GM12864 (cell line): ENCODE measurements around the gene BCAS2.

Experiments used
- DNase-seq: peaks from one replicate; pipeline ENCODE4 v3.0.0-alpha.2; 2011; ENCODE audit warnings: low read depth
- H3K4me3 ChIP-seq: 2 replicates; pipeline ENCODE4 v1.5.1; 2011; ENCODE audit warnings: mild to moderate bottlenecking, low read depth, low read length, control low read depth
- CTCF ChIP-seq: IDR thresholded peaks from 2 replicates; pipeline ENCODE4 v1.5.1; 2011; ENCODE audit warnings: low read depth, mild to moderate bottlenecking, moderate library complexity, low read length, control low read depth, inconsistent platforms; ENCODE audit errors: missing control alignments

Gene BCAS2

GRCh38 chr1:114581335-114582287, at the start of gene BCAS2:
TSS of gene BCAS2 (minus strand) at chr1:114581615. CDS start at chr1:114581591, 24 bp downstream.
- TF ChIP-seq CTCF = no peak
- peak within 1 kb of the TSS; percentile 71 for H3K4me3 ChIP-seq
- DNase-seq = peak; percentile 97

GRCh38 chr1:114627107-114627506, 45.7 kb upstream of the BCAS2 start:
- TF ChIP-seq CTCF = no peak
- no peak for DNase-seq
- H3K4me3 ChIP-seq = no peak overlapping the region

- no peak for DNase-seq
- no peak for TF ChIP-seq CTCF
- no peak overlapping the region for H3K4me3 ChIP-seq
These were observed 41.9 kb upstream of the BCAS2 start for GRCh38 chr1:114623364-114623763.

GRCh38 chr1:114620419-114620818, 39.0 kb upstream of the BCAS2 start:
- TF ChIP-seq CTCF = no peak
- DNase-seq = no peak
- H3K4me3 ChIP-seq = no peak overlapping the region

GRCh38 chr1:114618606-114619005, 37.2 kb upstream of the BCAS2 start:
- no peak overlapping the region for H3K4me3 ChIP-seq
- no peak for TF ChIP-seq CTCF
- DNase-seq = no peak

GRCh38 chr1:114610546-114611245, 29.3 kb upstream of the BCAS2 start:
- no peak overlapping the region for H3K4me3 ChIP-seq
- no peak for DNase-seq
- no peak for TF ChIP-seq CTCF
